Stimulated activated CD4-positive, alpha-beta T cell treated with anti-CD3 and anti-CD28 coated beads, Interleukin-1b, Interleukin-23, amount 100 ng/mL, for 1 hour (primary cell): ENCODE results near the gene PPP1R13L.
A peak's percentile ranks its signal among the peaks of the same experiment; 100 is the strongest.
"Not testable (repeated sequence)": the region's sequence is repeated elsewhere in the genome, so short reads cannot be mapped to it uniquely, and the experiment has no call there.

ENCODE experiments used
- DNase-seq, 2 donors: peaks; one replicate each; pipeline ENCODE4 v3.0.0-alpha.2; 2020; ENCODE audit warnings: low read depth in 2 of 2

The PPP1R13L gene

GRCh38 chr19:45432543-45432942 lies 27.7 kb upstream of the PPP1R13L start:
- DNase-seq: not testable (repeated sequence)

- not testable (repeated sequence) for DNase-seq
These were observed 26.1 kb upstream of the PPP1R13L start for GRCh38 chr19:45431008-45431407.

GRCh38 chr19:45429896-45430295 lies 25.0 kb upstream of the PPP1R13L start:
- not testable (repeated sequence) for DNase-seq

GRCh38 chr19:45428384-45429231 lies 23.7 kb upstream of the PPP1R13L start:
- no peak for DNase-seq

DNA sequence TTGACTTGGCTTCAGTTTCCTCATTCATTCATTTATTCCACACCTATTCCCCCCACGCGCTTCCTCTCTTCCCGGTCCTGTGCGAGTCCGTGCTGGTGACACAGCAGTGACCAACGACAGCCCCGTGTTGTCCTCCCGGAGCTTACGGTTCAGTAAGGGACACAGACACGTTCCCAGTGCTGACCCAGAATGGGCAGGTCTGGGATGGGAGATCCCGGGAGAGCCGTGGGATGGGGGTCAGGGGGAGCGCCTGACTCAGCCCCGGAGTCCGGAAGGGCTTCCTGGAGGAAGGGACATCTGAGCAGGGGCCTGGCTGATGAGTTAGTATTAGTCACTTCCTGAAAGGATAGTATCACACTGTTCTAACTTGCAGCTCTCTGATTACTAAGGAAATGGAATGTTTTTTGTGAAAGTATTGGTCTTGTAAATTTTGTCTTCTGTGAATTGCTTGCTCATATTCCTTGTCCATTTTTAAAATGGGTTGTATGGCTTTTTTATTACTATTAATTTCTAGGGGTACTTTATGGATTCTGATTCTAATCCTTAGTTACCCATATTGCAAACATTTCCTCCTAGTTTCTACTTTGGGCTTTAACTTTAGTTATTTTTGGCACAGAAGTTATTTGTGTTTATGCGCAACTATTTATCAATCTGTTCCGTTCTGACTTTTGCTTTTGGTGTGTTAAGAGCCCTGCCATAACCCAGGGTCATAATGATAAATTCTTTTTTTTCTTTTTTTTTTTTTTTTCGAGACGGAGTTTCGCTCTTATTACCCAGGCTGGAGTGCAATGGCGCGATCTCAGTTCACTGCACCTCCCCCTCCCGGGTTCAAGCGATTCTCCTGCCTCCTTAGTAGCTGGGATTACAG lies 19.6 kb upstream of the PPP1R13L start:
- DNase-seq: no peak

DNA sequence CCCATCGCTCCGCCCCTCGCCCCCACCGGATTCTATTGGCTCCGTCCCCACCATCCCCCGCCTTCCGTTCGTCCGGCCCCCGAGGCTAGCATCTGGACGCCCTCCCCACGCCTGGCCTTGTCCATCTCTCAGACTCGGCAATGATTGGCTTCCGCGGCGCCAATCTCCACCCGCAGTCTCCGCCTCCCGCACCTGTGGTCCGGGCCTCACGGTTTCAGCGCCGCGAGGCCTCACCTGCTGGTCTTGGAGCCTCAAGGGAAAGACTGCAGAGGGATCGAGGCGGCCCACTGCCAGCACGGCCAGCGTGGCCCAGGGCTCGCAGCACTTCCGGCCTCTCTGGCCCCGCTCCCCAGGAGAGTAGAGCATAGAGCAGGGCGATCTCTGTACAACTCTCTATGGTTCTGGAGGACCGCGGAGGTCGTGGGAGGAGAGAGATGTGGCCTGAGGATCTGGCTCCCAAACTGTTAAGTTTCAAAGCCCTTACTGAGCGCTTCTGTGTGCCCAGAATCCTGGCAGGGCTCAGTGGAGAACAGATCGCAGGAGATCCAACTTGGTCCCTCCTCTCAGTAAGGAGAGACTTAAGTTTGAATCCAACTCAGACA lies 18.8 kb upstream of the PPP1R13L start, which contains the start of gene ERCC1:
Gene ERCC1, minus strand, starts transcription at position 329 of the 602 bp plus-strand sequence. CDS start 543 bp downstream, outside the sequence.
- peak in 1 of 2 donors; percentile 67 for DNase-seq

GRCh38 chr19:45423033-45423588 lies 18.2 kb upstream of the PPP1R13L start:
- no peak for DNase-seq

DNA sequence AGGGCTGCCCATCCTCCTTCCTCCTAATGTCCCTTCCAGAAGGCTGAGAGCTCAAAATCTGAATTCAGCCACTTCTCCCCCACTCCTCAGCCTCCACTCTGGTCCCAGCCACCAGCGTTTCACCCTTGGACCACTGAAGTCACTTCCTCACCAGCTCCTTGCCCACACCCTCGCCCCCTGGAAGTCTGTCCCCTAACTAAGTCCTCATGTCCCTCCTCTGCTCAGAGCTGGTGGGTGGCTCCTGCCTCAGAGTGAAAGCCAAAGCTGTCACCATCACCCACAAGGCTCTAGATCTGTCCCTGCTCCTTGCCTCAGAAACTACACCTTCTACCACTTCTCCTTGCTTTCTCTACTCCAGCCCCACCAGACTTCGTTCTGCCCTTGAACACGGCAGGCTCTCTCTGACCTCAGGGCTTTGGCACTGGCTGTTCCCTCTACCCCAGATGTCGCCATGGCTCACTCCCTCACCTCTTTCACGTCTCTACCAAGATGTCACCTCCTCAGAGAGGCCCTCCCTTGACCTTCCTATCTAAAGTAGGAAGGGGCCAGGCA lies 17.2 kb upstream of the PPP1R13L start:
- DNase-seq: no peak

DNA sequence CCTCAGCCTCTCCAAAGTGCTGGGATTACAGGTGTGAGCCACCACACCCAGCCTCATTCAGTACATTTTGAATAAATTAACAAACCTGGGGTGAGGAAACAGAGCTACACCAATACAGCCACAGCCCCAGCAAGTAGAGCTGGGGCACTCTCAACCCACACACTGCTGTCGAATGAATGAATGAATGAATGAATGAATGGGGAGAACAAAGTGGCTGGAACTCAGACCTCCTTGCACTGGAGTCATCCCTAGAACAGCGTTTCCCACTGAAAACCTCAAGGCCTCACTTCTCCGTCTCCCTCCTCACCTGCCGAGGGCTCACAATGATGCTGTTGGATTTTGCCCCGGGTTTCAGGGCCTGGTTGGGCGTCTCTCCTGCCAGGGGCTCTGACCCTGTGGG lies 16.0 kb upstream of the PPP1R13L start:
- DNase-seq: no peak

DNA sequence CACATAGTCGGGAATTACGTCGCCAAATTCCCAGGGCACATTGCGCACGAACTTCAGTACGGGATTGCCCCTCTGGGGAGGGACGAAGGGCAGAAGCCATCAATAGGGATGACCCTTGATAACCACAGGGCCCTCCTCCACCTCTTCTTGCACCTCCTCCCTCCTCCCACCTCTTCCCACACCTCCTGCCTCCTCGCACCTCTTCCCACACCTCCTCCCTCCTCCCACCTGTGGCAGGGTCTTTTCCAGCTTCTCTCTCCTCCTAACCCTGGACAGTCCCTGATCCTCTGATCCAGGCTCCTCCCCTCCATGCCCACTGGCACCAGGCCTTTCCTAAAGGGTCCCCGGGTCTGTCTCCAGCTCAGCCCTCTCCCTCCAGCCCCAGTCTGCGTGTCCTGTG lies 15.5 kb upstream of the PPP1R13L start:
- DNase-seq: no peak

- no peak for DNase-seq
These were observed 15.0 kb upstream of the PPP1R13L start for GRCh38 chr19:45419895-45420294.

DNA sequence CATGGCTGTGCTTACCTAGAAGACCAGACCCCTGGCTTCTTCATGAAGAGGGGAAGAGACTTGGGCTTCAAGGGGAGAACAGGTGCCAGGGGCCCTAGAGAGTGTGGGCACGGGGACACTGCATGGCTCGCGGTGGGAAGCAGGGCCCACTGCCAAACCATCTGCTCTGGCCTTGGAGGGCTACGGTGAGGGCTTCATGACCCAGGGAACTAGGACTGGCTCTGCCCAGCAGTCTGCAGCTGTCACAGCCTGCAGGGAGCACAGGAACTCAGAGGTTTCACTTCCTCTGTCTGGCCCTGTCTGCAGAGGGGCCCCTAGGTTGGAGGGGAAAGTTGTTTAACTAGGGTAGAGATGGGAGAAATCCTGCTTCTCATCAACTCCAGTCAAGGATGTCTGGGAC lies 14.5 kb upstream of the PPP1R13L start:
- no peak for DNase-seq

GRCh38 chr19:45418802-45419201 lies 13.9 kb upstream of the PPP1R13L start:
- no peak for DNase-seq

DNA sequence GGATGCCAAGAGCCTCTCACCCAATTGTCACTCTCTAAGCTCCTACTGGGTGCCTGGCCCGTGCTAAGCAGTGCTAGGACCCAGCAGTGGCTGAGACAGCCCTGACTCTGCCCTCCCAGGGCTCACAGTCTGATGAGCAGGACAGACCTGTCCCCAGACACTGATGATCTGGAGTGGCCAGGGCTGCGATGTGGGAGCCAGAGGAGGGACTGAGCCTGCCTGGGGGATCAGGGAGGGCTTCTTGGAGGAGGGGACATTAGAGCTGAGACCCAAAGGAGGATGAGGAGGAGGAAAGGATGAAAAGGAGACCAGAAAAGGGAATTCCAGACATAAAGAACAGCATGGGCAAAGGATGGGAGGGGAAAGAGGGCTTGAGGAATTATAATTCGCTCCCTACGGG lies 12.3 kb upstream of the PPP1R13L start:
- DNase-seq: no peak

DNA sequence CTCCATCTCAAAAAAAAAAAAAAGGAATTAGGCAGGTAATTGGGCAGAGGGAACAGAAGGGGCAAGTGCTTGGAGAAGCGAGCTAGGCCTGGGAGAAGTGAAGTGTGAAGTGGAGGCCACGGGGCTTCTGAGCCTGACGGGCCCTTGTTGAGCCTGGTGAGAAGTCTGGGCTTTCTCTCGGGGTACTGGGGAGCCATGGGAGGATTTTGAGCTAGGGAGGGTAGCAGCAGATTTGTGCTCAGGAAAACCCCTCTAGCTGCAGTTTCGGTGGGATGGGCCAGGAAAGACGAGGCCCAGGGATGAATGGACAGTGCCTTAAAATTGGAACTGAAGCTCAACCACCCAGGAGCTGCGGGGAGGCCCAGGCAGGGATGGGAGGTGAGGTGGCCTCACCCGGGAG lies 9.6 kb upstream of the PPP1R13L start:
- DNase-seq: no peak

DNA sequence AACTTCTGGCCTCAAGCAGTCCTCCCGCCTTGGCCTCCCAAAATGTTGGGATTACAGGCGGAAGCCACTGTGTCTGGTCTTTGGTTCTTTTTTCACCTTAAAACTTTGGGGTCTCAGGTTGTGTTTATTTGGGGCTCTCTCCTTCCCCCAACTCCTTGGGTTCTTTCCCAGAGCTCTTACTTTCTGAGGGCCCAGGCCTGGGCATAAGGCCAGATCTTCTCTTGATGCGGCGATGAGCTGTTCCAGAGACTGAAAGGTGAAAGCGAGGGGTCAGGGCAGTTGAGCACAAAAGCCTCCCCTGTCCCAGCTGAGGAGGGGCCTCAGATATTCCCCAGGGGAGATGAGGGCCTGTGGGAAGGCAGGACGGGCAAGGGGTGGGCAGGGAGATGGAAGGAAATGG lies 8.6 kb upstream of the PPP1R13L start:
- no peak for DNase-seq

DNA sequence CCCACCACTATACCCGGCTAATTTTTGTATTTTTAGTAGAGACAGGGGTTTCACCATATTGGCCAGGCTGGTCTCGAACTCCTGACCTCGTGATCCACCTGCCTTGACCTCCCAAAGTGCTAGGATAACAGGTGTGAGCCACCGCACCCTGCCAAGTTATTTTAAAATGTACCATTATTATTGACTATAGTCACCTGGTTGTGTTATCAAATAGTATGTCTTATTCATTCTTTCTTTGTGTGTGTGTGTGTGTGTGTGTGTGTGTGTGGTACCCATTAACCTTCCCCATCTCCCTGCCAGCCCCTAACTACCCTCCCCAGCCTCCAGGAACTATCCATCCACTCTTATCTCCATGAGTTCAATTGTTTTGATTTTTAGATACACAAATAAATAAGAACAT lies 5.5 kb upstream of the PPP1R13L start:
- DNase-seq: not testable (repeated sequence)

GRCh38 chr19:45409557-45409920 lies 4.7 kb upstream of the PPP1R13L start:
- no peak for DNase-seq

DNA sequence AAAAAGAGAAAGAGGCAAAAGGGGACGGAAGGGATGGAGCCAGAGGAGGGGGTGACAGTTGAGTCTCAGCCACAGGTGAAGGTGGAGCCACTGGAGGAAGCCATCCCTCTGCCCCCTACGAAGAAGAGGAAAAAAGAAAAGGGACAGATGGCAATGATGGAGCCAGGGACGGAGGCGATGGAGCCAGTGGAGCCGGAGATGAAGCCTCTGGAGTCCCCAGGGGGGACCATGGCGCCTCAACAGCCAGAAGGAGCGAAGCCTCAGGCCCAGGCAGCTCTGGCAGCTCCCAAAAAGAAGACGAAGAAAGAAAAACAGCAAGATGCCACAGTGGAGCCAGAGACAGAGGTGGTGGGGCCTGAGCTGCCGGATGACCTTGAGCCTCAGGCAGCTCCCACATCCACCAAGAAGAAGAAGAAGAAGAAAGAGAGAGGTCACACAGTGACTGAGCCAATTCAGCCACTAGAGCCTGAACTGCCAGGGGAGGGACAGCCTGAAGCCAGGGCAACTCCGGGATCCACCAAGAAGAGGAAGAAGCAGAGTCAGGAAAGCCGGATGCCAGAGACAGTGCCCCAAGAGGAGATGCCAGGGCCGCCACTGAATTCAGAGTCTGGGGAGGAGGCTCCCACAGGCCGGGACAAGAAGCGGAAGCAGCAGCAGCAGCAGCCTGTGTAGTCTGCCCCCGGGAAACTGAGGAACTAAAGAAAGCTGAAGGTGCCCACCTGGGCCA lies 4.1 kb upstream of the PPP1R13L start:
- no peak for DNase-seq

DNA sequence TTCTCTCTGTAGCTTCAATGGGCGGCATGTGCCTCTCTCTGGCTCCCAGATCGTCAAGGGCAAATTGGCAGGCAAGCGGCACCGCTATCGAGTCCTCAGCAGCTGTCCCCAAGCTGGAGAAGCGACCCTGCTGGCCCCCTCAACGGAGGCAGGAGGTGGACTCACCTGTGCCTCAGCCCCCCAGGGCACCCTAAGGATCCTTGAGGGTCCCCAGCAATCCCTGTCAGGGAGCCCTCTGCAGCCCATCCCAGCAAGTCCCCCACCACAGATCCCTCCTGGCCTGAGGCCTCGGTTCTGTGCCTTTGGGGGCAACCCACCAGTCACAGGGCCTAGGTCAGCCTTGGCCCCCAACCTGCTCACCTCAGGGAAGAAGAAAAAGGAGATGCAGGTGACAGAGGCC lies 3.3 kb upstream of the PPP1R13L start:
- DNase-seq: no peak

- not testable (repeated sequence) for DNase-seq
These were observed 2.7 kb upstream of the PPP1R13L start for GRCh38 chr19:45407585-45407984.
